GF-D8 (cell line): ENCODE results near the gene OPTC.
"Not testable (repeated sequence)": the region's sequence is repeated elsewhere in the genome, so short reads cannot be mapped to it uniquely, and the experiment has no call there.

Experiments
- DNase-seq: peaks from one replicate; lab custom pipeline; 2025; lab: John Stamatoyannopoulos, UW

The OPTC gene

GRCh38 chr1:203465948-203466347, 28.0 kb upstream of the OPTC start:
- DNase-seq = no peak

- DNase-seq = not testable (repeated sequence)
These were observed 26.9 kb upstream of the OPTC start for GRCh38 chr1:203466906-203467549.

DNA sequence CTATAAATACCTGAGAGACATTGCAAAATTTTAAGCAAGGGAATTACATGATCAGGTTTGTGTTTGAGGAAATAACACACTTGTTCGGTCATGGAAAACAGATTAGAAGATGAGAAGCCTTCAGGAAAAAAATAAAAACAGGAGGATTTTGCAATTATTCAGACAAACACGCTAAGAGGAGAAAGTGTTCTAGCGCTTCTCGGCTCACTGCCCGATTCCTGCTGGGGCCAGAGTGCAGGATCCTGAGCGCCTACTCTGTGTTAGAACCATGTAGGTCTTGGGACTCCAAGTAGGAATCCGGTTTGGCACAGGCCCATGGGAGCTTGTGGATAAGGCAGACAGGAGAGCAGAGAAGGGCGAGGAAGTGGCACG, 26.4 kb upstream of the OPTC start:
- no peak for DNase-seq

DNA sequence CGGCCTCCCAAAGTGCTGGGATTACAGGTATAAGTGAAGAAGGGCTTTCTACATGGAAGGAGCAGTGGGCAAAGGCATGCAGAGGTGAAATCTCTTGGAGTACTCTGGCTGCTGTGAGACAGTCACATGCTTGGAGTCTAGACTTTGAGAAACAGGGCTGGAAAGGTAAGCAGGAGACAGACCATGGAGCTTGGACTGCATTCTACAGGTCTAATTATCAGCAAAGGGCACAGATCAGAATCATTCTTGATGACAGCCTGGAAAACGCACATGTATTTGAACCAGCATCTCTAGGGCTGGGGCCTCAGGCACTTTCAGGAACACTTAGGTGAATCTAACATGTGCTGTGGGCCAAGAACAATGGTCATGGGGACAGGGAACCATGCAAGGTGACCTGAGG, 25.6 kb upstream of the OPTC start:
- no peak for DNase-seq

DNA sequence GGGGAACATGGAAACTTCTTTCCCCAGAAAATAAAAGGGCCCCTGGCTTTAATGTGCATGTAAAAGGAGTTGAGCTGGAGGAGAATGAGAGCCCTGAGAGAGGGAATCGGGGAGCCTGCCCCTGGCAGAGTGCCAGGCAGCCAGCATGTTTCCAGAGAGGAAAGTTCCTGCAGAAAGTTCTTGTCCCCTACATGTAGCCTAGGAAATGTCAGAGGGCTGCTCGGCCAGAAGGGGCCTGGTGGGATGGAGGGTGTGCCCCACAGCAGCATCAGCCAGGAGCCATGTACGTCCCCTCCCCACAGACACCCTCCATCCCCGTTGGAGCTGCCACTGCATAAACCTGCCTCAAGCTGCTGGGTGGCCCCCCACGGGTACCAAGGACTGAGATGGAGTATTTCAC, 23.7 kb upstream of the OPTC start:
- DNase-seq = no peak

- no peak for DNase-seq
These were observed 22.1 kb upstream of the OPTC start for GRCh38 chr1:203471841-203472240.

- no peak for DNase-seq
These were observed 20.7 kb upstream of the OPTC start for GRCh38 chr1:203473281-203473680.

DNA sequence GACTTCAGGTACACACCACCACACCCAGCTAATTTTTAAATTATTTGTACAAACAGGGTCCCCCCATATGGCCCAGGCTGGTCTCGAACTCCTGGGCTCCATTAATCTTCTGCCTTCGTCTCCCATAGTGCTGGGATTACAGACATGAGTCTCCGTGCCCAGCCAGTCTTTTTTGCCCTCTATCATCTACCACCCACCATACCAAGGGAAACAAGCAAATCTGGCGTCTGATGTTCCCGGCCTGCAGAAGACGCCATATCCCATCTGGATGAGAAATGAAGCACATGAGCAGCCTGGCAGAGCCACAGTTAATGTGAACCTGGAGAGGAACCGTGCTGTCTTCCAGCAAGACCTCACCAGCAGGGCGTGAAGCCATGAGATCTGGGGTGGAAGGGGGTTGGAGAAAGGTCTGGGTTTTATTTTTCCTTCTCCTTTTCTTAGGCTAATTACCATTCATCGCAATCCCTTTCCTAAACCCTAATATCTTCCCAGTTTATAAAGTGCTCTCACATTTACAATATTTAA, 20.1 kb upstream of the OPTC start:
- no peak for DNase-seq

DNA sequence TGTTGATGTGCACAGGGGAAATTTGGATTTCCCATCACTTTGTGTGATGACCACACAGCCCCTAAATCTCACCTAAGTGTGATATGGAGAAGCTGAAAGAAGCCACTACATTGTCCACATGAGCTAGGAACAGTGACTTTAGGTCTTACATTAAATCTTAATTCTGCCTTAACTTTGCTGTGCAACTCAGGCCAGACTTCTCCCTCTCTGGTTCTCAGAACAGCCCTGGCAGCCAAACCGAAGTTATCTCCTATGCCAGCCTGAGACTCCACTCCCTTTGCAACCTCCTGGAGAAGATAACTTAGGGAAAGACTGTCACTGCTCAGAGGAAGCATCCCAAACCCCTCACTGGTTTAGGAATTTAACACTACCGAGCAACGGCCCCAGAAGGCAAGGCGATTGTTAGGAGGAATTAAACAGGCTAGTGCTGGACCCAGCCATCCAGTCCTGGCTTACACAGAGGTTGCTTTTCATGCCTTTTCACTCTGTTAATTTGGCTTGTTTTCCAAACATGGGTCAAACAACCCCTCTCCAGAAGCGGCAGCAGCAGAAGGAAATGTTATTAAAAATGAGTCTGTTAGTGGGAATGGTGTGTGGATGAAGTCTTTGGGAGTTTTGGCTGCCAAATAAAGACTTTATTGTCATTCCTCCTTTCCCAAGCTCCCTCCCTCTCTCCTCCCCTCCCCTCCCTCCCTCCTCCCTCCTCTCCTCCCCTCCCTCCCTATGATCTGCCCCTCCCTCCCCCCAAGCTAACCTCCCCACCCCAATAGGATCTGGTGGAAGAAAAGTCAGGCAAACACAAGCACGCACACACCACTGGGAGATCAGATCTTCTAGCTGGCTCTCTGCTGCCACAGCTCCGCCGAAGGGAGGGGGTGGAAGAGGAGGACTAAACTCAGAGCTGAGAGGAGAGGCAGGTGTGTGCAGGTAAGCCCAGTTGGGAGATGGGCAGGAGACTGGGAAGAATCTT, 18.7 kb upstream of the OPTC start, which contains the start of gene PRELP:
TSS of gene PRELP (plus strand) at position 795 of the 970 bp plus-strand sequence. CDS start 7,379 bp downstream, outside the sequence.
- no peak for DNase-seq

DNA sequence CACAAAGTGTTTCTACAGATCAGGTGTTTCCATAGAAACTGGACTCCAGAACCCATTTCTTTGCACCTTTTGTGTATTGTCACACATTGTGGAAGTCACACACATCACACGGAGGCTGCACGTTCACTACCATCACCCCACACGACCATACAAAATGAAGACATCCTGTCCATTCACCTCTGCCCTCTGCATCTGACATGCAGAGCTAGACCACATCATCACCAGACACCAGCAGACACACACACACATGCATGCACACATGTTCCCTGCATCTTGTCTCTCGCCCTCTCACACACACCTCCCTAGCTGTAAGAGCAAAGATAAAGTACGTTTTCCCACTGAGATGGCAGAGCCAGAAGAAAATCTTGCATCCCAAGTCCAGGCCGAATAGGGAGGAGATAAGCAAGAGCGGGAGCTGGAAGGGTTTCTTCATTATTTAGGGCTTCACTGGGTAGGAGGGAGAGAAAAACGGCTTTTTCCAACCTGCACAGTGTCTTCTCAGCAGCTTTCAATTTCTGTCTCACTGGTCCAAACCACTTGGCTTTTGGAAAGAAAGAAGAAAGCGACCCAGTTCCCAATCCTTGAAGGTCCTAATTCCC, 17.6 kb upstream of the OPTC start:
- no peak for DNase-seq

- no peak for DNase-seq
These were observed 16.2 kb upstream of the OPTC start for GRCh38 chr1:203477748-203478147.

DNA sequence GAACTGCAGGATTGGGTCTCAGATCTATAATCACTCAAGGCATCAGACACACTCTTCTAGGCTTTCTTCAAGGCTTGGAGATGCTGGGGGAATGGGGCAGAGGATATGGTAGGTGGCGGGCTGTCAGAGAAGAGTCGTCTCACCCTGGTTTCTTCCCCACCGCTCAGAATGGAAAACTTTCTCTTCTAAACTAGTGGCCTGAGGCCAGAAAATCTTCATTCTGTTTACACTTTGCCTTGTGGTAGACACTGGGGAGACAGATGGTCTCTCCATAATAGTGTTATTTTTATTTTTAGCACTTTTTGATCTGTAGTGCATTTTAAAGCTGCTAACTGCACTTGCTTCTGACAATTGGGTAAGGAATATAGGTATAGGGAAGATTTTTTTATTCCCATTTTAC, 15.7 kb upstream of the OPTC start:
- DNase-seq = no peak

DNA sequence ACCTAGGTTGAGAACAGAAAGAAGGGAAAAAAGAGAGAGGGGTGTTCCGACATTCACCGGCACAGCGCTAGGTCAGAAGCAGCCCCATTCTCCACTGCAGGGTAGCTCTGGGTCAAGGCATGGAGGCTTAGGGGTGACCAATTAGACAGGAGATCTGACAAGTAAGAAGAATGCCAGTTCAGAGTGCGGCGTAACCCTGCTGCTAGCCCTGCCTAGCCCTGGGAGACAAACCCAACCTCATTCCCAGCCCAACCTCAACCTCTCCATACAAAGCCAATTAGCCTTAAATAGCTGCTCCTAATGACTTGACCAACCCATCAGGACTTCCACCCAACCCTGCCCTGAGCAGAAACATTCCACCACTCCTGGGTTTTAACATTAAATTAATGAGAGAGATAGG, 15.0 kb upstream of the OPTC start:
- no peak for DNase-seq

GRCh38 chr1:203479646-203480045, 14.3 kb upstream of the OPTC start:
- DNase-seq = no peak

- no peak for DNase-seq
These were observed 13.9 kb upstream of the OPTC start for GRCh38 chr1:203480084-203480483.

DNA sequence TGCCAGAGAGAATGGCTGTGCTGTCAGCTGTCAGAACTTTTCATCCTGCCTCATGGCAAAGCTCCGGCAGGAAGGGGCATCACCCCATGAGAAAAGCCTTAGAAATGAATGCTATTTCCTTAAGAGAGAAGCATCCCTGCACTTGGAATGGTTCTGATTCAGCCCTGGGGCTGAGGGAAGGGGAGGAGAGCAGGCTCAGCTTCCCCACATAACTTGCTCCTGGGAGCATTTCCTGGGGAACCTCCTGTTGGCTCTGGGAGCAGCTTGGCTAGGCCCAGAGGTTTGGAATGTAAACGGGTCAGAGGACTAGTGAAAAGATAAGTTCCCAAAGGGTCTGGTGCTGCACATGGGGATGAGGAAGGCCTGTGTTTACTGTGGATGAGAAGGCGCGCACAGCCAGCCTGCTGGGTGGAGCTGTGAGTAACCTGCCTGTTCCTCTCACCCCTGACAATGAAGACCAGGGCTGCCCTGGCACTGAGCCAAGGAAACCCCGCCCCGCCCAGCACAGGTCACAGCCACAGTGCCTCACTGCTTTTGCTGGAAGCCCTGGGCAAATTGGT, 13.3 kb upstream of the OPTC start:
- no peak for DNase-seq

DNA sequence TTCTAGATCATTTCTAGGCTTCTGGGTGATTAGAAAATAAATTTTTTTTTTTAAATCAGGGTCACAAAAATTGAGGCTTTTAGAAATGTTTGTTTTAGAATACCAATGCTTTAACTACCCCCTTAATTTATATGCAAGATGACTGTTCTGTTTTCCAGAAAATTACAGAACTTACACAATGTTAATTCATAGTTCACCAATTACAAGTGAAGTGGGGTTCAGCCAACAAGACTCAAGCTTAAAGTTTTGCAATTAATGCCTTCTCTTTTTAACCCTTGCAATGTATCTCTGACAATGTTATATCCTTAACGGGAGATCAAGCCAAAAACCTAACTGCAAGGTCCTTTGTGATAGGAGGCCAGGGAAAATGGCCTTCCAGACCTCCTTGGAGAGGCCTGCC, 12.8 kb upstream of the OPTC start:
- no peak for DNase-seq

GRCh38 chr1:203486618-203487370, 7.2 kb upstream of the OPTC start:
- no peak for DNase-seq

DNA sequence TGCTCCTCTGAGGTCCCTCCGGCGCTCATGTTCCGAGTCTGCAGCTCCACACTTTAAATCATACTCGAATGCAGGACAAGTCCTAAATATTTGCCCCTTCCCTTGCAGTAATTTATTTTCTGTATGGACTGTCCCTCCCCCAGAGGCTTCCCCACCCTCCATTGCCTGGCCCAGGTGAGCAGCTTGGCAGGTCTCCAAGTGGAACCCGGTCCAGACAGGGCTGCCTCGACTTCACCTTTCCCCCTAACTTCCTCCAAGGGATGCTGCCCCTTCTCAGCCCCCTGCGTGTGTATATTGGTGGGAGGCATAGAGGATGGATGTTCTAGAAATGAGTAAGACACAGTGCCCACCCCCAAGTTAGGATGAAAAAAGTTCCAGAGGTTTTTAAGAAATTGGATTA, 5.4 kb upstream of the OPTC start:
- no peak for DNase-seq

- DNase-seq = no peak
These were observed 3.3 kb upstream of the OPTC start for GRCh38 chr1:203490607-203491006.

DNA sequence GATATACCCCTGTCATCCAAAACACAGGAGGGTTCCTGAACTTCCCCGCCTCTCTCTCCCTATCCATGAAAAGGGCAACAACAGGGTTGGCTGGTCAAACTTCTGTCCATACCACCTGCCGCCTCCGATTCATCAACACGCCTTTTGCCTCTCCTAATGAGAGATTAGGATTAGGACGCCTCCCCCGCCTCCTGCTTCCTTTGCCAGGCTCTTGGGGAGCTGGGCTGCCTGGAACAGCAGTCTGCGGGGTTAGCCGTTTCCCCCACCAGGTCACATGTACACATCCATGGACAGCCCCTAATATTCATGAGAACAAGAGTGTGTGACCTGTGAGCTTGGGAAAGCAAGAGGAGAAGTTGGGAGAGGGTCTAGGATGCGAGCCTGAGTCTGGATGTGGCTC, 2.3 kb upstream of the OPTC start:
- DNase-seq = no peak
